NB4 (cell line): ENCODE results near the gene KRT3.

Experiments used
- DNase-seq: peaks from one replicate; pipeline ENCODE4 v3.0.0; 2010; ENCODE audit warnings: low read depth
- H3K4me3 ChIP-seq: one replicate; pipeline ENCODE4 v1.5.1; 2011; ENCODE audit warnings: mild to moderate bottlenecking, low read depth, low read length, moderate library complexity
- MYC ChIP-seq: IDR thresholded peaks from 2 replicates; pipeline ENCODE4 v1.6.1; 2011; ENCODE audit warnings: low read depth, low read length
- POLR2A ChIP-seq: IDR thresholded peaks from 2 replicates; pipeline ENCODE4 v1.6.1; 2011; ENCODE audit warnings: mild to moderate bottlenecking; ENCODE audit not compliant: insufficient read length; ENCODE audit errors: extremely low read depth
- TF ChIP-seq, protein P1 (sequence below): IDR thresholded peaks from one replicate; pipeline ENCODE4 v1.5.1; 2012; ENCODE audit warnings: low read depth, low read length
- TF ChIP-seq, protein P2 (sequence below): IDR thresholded peaks from 2 replicates; pipeline ENCODE4 v1.6.1; 2011; ENCODE audit warnings: low read depth, low read length

Gene KRT3

DNA sequence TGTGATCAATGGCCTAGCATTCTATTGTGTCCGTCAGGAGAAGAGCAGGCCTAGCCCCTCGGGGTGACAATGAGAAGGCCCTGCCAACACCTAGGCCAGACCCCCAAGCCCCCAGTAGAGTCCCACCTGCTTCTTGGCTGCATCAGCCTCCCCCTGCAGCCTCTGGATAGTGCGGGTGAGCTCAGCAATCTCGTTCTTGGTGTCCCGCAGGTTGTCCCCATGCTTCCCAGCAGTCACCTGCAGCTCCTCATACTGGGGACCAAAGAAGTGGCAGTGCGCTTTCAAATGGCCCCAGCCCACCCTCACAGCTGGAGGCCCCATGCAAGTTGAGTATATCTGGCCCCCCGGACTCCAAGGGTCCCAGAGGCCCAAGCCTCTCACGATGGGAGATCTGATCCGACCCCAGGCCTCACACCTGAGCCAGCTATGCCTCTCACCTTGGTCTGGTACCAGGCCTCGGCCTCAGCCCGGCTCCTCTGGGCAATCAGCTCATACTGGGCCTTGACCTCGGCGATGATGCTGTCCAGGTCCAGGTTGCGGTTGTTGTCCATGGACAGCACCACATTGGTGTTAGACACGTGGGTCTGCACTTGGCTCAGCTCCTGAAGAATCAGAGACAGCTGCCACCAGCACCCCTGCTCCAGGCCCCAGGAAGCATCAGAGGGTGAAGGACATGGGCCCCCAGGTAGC is 28.0 kb upstream of the KRT3 start:
- DNase-seq, result no peak
- TF ChIP-seq, protein P1, sequence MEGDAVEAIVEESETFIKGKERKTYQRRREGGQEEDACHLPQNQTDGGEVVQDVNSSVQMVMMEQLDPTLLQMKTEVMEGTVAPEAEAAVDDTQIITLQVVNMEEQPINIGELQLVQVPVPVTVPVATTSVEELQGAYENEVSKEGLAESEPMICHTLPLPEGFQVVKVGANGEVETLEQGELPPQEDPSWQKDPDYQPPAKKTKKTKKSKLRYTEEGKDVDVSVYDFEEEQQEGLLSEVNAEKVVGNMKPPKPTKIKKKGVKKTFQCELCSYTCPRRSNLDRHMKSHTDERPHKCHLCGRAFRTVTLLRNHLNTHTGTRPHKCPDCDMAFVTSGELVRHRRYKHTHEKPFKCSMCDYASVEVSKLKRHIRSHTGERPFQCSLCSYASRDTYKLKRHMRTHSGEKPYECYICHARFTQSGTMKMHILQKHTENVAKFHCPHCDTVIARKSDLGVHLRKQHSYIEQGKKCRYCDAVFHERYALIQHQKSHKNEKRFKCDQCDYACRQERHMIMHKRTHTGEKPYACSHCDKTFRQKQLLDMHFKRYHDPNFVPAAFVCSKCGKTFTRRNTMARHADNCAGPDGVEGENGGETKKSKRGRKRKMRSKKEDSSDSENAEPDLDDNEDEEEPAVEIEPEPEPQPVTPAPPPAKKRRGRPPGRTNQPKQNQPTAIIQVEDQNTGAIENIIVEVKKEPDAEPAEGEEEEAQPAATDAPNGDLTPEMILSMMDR, result no peak
- no peak overlapping the region for H3K4me3 ChIP-seq

DNA sequence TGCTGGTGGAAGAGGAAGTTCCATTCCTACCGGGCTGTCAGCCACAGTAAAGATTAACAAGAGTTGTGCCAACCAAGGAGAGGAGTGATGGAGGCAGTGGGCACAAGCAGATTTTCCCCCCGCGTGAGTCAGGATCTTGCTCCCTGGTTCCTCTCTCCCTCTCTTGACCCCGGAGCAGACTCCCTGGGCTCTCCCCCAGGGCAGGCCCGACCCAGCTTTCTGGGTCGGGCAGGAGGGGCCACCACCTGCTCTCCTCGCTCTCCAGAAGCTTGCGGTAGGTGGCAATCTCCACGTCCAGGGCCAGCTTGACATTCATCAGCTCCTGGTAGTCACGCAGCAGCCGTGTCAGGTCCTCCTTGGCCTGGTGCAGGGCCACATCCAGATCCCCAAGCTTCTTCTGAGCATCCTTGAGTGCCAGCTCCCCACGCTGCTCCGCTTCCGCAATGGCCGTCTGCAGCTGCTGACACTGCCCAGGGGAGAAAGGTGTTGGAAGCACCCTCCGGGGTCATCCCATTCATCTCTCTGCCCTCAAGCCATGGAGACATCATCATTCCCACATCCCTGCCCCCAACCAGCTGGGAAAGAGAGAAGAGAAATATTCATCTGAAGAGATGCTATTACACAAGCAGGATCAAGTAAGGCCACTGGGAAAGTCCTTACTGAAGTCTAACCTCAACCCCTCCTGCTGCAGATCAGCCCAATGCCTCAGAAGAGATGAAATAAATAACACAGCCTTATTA is 27.0 kb upstream of the KRT3 start:
- no peak for DNase-seq
- TF ChIP-seq MYC, result no peak
- TF ChIP-seq POLR2A, result no peak
- TF ChIP-seq, protein P2, sequence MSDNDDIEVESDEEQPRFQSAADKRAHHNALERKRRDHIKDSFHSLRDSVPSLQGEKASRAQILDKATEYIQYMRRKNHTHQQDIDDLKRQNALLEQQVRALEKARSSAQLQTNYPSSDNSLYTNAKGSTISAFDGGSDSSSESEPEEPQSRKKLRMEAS, result no peak
- TF ChIP-seq, protein P1, result no peak
- no peak overlapping the region for H3K4me3 ChIP-seq

DNA sequence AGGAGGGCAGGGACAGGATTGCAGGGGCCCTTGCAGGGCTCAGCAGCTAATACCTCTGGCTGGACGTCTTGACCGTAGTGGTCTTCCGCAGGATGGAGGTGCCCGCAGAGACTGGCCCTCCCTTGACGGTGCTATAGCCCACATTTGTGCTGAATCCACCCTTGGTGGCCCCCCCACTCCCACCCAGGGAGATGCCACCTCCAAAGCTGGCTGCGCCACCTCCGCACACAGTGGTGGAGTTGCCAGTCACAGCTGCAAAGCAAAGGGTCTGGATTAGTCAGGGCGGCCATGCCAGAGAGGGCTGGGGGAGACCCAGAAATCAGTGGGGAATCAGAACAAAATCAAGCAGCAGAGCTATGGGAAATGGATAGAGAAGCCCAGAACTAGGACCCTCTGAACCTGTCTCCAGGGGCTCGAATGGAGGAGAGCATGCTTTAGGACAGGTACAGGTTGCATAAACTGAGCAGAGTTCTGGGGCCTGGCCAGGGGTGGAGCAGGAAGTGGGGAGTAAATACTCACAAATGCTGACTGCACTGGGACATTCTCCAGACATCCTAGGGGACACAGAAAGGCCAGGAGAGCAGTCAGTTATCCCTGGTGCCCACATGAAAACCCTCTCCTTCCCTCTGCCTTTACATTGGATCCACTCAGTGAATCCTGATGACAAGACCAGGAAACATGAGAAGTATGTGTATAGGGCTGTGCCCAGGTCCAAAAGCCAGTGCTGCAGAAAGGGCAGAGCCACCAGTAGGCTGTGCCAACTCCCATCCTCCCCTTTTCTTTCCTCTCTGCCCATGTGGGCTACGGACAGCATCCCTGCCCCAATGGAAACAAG is 26.1 kb upstream of the KRT3 start:
- TF ChIP-seq POLR2A (no peak), MYC (no peak)
- TF ChIP-seq, protein P2, result no peak
- no peak overlapping the region for H3K4me3 ChIP-seq
- no peak for DNase-seq

DNA sequence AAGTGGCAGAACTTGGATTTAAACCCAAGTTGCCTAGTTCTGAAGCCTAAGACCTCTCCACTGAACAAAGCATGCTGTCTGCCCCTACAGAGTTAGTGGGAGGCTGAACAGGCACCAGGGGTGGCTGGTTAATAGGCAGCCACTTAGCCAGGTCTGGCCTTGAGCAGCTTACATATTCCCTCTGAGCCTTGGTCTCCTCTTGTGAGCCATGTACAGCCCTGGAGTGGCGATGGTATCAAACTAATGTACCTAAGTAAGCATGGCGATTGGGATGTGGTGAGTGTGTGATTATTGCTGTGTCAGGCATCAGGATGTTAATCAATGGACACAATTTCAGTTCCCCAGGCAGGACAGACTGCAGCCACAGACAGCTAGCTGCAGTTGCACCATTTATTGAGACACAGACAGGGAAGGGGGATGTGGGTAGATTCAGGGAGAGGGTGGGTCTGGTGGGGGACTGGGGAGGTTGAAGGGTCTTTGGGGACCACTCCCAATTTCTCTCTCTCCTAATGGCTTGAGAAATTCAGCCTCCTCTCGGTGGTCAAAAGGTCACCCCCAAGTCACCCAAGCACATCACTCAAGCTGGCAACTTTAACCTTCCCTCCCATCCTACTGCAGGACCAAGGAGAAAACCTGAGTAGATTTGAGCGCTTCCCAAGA is 25.3 kb upstream of the KRT3 start:
- DNase-seq, result no peak
- TF ChIP-seq, protein P1, result no peak
- no peak overlapping the region for H3K4me3 ChIP-seq

DNA sequence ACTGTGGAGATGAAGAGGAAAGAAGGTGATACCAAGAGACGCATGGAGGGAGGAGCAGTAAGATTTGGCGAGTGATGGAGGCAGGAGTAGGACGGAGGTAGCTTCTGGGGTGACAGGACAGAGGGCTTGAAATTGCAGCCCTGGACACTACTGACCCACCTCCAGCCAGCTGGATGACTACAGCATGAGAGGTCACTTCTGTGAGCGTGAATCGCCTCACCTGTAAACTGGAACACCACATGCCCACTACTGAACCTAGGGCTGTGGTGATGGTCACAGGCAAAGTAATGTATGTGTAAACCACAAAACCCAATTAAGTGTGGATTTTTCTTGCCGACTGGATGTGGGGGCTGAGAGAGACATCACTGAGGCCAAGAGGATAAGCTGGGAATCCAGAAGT is 24.6 kb upstream of the KRT3 start:
- TF ChIP-seq, protein P1, result no peak
- TF ChIP-seq POLR2A (no peak), MYC (no peak)
- TF ChIP-seq, protein P2, result no peak
- no peak overlapping the region for H3K4me3 ChIP-seq
- DNase-seq, result no peak
